AG10803 (cell line): ENCODE data around the gene SLC30A10.
"Not testable (repeated sequence)": the region's sequence is repeated elsewhere in the genome, so short reads cannot be mapped to it uniquely, and the experiment has no call there.

Source experiments
- DNase-seq: peaks from one replicate; pipeline ENCODE4 v3.0.0; 2010; ENCODE audit warnings: low read depth
- H3K4me3 ChIP-seq: 2 replicates; pipeline ENCODE4 v1.5.1; 2011; ENCODE audit warnings: mild to moderate bottlenecking, low read length, control low read depth
- TF ChIP-seq, protein P1 (sequence below): conservative IDR thresholded peaks from 2 replicates; pipeline ENCODE4 v1.5.1; 2011; ENCODE audit warnings: mild to moderate bottlenecking, low read length, control low read depth, inconsistent platforms

The SLC30A10 gene

DNA sequence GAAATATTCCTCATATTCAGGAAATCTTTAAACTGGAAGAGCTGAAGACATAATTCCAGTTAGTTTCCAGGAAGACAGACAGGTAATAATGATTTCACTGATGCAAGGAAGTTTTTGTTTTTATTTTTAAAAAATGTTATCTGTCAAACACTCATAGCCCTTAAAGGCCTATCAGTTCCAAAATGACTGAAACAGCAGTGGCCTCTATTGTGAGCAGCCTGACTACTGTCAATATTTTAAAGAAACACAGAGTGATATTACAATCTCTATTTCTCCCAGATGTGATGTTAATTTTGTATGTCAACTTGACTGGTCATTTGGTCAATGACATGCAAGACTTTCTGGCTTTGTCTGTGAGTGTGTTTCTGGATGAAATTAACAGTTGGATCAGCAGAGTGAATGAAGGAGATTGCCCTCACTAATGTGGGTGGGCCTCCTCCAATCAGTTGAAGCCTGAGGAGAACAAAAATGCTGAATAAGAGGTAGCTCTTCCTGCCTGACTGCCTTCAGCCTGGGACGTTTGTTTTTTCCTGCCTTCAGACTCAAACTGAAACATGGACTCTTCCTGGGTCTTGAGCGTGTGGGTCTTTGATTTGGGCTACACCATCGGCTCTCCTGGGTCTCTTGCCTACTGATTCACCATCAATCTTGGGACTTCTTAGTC is 31.3 kb upstream of the SLC30A10 start:
- TF ChIP-seq, protein P1, sequence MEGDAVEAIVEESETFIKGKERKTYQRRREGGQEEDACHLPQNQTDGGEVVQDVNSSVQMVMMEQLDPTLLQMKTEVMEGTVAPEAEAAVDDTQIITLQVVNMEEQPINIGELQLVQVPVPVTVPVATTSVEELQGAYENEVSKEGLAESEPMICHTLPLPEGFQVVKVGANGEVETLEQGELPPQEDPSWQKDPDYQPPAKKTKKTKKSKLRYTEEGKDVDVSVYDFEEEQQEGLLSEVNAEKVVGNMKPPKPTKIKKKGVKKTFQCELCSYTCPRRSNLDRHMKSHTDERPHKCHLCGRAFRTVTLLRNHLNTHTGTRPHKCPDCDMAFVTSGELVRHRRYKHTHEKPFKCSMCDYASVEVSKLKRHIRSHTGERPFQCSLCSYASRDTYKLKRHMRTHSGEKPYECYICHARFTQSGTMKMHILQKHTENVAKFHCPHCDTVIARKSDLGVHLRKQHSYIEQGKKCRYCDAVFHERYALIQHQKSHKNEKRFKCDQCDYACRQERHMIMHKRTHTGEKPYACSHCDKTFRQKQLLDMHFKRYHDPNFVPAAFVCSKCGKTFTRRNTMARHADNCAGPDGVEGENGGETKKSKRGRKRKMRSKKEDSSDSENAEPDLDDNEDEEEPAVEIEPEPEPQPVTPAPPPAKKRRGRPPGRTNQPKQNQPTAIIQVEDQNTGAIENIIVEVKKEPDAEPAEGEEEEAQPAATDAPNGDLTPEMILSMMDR = no peak
- no peak overlapping the region for H3K4me3 ChIP-seq
- no peak for DNase-seq

GRCh38 chr1:219958875-219959417 is 30.6 kb upstream of the SLC30A10 start:
- DNase-seq = no peak
- TF ChIP-seq, protein P1 = no peak
- no peak overlapping the region for H3K4me3 ChIP-seq

DNA sequence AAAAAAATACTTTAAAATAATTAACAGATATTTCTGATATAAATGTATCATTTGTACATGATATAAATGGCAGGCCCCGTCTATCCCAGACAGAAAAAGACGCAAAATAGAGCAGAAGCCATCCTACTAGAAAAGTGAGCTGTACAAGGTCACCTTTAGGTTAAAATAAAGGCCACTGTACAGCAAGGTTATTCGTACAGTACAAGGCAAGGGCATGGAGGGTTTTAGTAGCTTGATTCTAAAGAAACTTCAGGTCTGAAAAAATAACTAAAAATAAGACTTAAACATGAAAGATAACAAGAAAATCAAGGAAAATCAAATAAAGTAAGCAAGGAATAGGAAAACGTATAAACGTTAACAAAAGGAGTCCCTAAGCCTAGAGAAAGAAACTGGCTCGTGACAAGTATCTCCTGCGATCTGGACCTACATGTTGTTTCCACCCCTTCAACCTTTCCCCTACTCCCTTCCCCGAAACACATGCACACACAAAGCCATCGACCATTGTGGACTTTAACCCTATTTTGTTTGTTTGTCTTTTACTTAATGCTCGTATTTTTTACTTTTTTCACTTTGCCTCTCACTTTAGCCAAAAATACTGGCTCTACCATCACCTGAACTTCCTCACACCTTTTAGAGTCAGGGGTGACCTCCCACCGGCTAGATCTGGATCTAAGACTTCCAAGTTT is 26.5 kb upstream of the SLC30A10 start:
- H3K4me3 ChIP-seq = no peak overlapping the region
- DNase-seq = no peak
- TF ChIP-seq, protein P1 = no peak

DNA sequence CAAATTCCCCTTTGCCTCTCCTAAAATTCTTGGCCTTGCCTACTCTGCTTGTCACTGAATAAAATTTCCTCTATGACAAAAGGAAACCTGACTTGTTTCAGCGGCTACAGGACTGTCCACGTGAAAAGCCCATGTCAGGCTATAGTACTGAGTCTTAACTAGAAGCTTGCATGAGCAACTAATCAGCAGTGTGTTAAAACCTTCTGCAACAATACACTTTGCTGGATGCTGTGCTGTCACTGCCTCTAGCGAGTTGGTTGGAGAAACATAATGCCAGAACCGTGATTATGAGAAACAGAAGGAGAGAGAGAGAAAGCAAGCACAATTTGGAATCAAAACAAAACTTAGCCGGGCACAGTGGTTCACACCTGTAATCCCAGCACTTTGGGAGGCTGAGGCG is 25.7 kb upstream of the SLC30A10 start:
- TF ChIP-seq, protein P1 = no peak
- no peak for DNase-seq
- H3K4me3 ChIP-seq = no peak overlapping the region

DNA sequence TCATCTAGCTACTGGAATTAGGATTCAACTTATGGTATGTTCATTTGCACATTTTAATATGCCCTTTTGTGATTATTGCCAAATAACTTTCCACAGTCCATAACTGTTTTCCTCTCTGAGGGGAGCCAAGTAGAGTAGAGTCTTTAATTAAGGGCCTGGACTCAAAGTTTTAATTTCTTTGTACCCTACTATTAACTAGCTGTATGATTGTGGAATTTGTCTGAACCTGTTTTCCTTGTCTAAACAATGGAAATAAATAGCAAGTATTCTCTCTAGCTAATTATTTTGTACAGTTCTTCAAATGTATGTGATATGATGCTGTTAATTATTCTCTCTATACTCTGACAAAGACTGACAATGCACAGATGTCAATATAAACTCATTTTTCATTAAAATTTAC is 24.0 kb upstream of the SLC30A10 start:
- TF ChIP-seq, protein P1 = no peak
- H3K4me3 ChIP-seq = no peak overlapping the region
- no peak for DNase-seq

- not testable (repeated sequence) for H3K4me3 ChIP-seq, DNase-seq
Observed at GRCh38 chr1:219949227-219949626, 20.9 kb upstream of the SLC30A10 start.

- not testable (repeated sequence) for DNase-seq, H3K4me3 ChIP-seq
Observed at GRCh38 chr1:219948766-219949165, 20.4 kb upstream of the SLC30A10 start.

DNA sequence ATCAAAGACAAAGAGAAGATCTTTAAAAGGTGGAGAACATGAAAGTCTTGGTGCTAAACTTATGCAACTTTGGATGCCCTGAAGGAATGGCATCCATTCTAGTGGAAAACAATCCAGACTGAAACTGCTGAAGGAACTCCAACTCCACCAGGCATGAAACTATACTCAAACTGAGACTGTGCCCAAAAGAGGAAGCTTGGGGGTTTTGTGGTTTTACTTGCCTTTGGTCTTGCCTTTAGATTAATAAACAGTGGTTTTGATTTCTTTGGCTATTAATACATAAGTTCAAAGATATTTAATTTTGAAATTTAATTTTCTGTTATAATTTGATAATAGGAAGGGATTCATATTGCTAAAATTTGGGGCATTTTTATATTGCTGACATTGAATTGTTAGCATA is 17.4 kb upstream of the SLC30A10 start:
- no peak for DNase-seq
- H3K4me3 ChIP-seq = no peak overlapping the region
- TF ChIP-seq, protein P1 = no peak
